RKO (cell line): ENCODE data around the gene AIFM3.
A peak's percentile ranks its signal among the peaks of the same experiment; 100 is the strongest.
"Not testable (repeated sequence)": the region's sequence is repeated elsewhere in the genome, so short reads cannot be mapped to it uniquely, and the experiment has no call there.

ENCODE experiments used
- DNase-seq: peaks from one replicate; pipeline ENCODE4 v3.0.0-alpha.2; 2016; ENCODE audit warnings: low spot score

Gene AIFM3

GRCh38 chr22:20942203-20942902 lies 24.7 kb upstream of the AIFM3 start:
- DNase-seq, result not testable (repeated sequence)

DNA sequence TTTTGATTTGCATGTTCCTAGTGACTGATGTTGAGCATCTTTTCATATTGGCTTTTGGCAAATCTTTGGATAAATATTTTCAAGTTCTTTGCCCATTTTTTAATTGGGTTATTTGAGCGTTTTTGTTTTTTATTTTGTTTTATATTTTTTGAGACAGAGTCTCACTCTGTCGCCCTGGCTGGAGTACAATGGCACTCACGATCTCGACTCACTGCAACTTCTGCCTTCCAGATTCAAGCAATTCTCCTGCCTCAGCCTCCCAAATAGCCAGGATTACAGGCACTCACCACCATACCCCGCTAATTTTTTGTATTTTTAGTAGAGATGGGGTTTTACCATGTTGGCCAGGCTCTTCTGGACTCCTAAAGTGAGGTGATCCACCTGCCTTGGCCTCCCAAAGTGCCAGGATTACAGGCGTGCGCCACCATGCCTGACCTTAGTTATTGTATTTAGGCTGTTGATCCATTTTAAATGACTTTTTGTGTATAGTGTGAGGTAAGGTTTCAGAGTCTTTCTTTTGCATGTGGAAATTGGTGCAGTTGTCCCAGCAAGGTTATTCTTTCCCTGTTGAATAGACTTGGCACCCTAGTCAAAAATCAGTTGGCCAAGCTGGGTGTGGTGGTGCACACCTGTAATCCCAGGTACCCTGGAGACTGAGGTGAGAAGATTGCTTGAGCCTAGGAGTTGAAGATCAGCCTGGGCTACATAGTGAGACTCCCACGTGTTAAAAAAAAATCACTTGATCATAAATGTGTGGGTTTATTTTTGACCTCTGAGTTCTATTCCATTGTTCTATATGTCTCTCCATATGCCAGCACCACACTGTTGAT lies 23.7 kb upstream of the AIFM3 start:
- no peak for DNase-seq

- no peak for DNase-seq
These were observed 23.0 kb upstream of the AIFM3 start for GRCh38 chr22:20944042-20944441.

DNA sequence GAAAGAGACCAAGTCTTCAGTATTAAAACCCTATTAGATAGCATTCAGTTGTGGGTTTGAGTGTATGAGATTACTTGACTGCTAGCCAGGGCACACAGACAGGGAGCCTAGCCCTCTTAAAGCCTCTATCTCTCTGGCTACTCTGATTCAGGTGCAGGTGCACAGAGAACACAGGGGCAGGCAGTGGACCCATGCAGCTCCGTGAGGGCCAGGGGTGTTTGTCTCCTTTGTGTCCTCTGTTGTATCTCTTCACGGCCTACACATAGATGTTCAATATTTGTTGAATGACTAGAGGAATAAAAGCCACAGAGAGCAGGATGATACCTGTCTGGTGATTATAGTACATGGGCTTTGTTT lies 21.5 kb upstream of the AIFM3 start:
- DNase-seq, result no peak

GRCh38 chr22:20946080-20946986 lies 20.7 kb upstream of the AIFM3 start:
- DNase-seq, result peak; percentile 55

DNA sequence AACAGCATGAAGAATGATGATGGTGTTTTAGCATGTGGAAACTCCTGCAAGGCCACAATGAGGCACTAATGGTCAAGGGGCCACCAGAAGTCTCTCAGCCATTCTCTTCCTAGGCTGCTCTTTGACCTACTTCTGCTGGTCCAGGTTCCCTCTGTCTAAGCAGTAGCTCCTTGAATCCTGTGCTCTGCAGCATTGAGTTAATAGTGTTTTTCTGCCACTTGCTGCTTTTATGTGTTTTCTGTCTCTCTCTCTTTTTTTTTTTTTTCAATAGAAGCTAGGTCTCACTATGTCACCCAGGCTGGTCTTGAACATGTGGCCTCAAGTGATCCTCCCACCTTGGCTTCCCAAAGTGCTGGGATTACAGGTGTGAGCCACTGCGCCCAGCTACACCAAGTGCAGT lies 20.1 kb upstream of the AIFM3 start:
- no peak for DNase-seq

GRCh38 chr22:20948450-20948849 lies 18.6 kb upstream of the AIFM3 start:
- DNase-seq, result no peak

- no peak for DNase-seq
These were observed 18.1 kb upstream of the AIFM3 start for GRCh38 chr22:20948989-20949388.

DNA sequence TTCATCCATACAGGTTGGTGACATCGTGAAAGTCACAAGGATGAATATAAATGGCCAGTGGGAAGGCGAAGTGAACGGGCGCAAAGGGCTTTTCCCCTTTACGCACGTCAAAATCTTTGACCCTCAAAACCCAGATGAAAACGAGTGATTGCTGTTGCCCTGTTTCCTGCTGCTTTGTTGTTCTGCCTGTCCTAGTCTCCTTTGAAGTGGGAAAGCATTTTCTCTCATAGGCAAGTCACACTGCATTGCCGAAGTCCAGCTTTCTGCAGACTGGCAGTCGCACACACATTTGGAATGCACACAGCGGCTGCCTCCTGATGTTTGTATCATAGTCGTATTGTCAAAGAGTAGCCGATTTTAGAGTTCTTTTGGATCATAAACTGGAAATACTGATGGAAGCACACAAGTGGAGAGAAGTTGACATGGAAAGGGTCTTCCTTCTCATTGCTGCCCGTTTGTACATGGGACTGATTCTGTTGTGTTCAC lies 17.3 kb upstream of the AIFM3 start:
- no peak for DNase-seq

DNA sequence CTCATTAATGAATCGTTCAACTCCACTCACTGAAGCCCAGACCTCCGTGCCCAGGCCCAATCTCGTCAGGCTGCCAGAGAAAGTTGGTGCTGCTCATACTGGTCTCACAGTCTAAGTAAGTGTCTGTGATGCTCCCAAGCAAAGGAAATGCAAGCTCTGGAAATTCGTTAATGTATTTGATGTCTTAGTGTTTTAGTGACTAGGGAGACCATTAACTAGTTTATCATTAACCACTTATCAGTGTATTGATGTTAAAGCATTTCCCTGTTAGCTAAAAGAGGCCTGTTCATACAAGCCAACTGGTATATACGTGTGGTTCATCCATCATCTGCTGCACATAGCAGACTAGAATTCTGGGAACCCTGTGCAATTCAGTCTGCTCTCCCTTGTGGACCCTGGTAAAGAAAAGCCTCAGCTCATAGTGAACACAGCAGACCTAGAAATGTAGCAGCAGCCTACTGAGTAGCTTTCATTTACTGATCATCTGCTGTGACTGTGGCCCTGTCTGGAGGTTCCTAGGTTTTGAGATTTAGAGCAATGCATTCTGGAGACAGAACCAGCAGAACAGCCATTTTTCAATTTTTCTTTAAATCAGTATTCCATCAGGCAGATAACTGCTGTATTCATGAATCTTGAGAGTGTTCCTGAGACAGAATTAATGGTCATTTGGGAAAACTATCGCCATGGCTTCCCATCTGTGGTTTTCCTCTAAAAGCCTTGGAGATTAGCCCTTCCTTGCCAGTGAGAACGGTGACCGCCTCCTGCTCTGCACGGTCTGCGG lies 15.7 kb upstream of the AIFM3 start:
- no peak for DNase-seq

DNA sequence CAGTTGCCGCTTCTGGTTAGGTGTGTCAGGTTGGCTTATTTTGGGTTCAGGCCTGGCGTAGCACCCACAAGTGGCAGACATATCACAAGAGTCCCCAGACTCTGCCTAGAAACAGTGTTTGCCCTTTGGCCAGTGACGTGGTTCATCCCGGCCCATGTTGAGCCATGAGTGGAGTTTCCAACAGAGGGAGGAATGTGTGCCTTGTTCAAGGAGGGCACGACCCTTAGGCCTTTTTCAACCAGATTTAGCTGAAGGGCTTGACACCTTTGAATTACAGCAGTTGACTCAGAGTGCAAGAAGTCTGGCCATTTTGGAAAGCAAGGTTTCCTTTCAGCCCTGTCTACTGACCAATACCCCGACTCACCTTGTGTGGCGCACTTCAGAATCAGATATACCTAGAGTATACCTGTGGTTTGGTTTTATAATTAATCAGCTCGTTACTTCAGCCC lies 15.1 kb upstream of the AIFM3 start:
- DNase-seq, result no peak

- DNase-seq, result no peak
These were observed 14.3 kb upstream of the AIFM3 start for GRCh38 chr22:20952544-20953341.

DNA sequence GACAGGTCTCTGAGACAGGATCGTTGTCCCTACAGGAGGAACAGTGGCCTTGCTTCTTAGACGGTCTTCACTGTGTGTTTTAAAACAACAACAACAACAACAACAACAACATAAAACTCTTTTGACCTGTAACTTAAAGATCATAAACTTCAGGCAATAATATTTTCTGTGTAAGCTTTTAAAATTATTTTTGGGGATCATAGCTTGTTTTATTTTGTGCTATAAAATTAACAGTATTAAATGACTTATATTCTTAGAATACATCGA lies 13.8 kb upstream of the AIFM3 start:
- DNase-seq, result no peak

GRCh38 chr22:20953668-20954500 lies 13.2 kb upstream of the AIFM3 start:
- no peak for DNase-seq

GRCh38 chr22:20955548-20955947 lies 11.5 kb upstream of the AIFM3 start:
- DNase-seq, result peak; percentile 50

GRCh38 chr22:20956258-20957101 lies 10.6 kb upstream of the AIFM3 start:
- DNase-seq, result peak; percentile 85

- DNase-seq, result no peak
These were observed 9.9 kb upstream of the AIFM3 start for GRCh38 chr22:20957102-20957682.

- DNase-seq, result peak; percentile 60
These were observed 9.2 kb upstream of the AIFM3 start for GRCh38 chr22:20957683-20958431.
